Common myeloid progenitor, CD34-positive (primary cell): Measurements from ENCODE around the gene PRKACB.
A peak's percentile ranks its signal among the peaks of the same experiment; 100 is the strongest.

ENCODE experiments used
- CTCF ChIA-PET: fragments of 350-600 bp; sonication (Branson Sonifier 250); formaldehyde crosslinking; loops from one replicate; lab custom pipeline; 2021; ENCODE audit warnings: antibody characterized with exemption; lab: Charles Lee
- POLR2A ChIA-PET: fragments of 350-600 bp; sonication (Branson Sonifier 250); formaldehyde crosslinking; loops from one replicate; lab custom pipeline; 2021; ENCODE audit warnings: antibody characterized with exemption; lab: Charles Lee
- DNase-seq, 3 donors: peaks; one replicate each; pipeline versions ENCODE4 v3.0.0 to v3.0.0-alpha.2; 2013
- H3K27ac ChIP-seq, 2 experiments: 1 replicate in 1 of 2; 2 replicates in 1 of 2; pipeline ENCODE4 v1.7.0; 2013; ENCODE audit warnings: inconsistent platforms in 2 of 2, low read length in 2 of 2, mild to moderate bottlenecking in 2 of 2, low read depth in 1 of 2, moderate library complexity in 1 of 2; ENCODE audit not compliant: severe bottlenecking in 2 of 2, insufficient read depth in 1 of 2, poor library complexity in 1 of 2
- H3K27me3 ChIP-seq, 5 experiments: replicated peaks in 2 of 5; 1 replicate in 3 of 5; 2 replicates in 2 of 5; pipeline versions ENCODE4 v1.6.1 to v1.7.0; 2013; ENCODE audit warnings: low read length in 4 of 5, mild to moderate bottlenecking in 2 of 5, moderate library complexity in 2 of 5, inconsistent platforms in 1 of 5; ENCODE audit not compliant: insufficient read depth in 5 of 5, control insufficient read depth in 4 of 5
- H3K36me3 ChIP-seq, 4 experiments: 1 replicate in 2 of 4; 2 replicates in 2 of 4; pipeline versions ENCODE4 v1.6.1 to v1.7.0; 2013; ENCODE audit warnings: low read length in 3 of 4, control low read depth in 1 of 4, mild to moderate bottlenecking in 1 of 4; ENCODE audit not compliant: control insufficient read depth in 4 of 4, insufficient read depth in 4 of 4
- H3K4me1 ChIP-seq, 4 experiments: 1 replicate in 3 of 4; 2 replicates in 1 of 4; pipeline versions ENCODE4 v1.6.1 to v1.7.1; 2013; ENCODE audit warnings: low read length in 3 of 4, mild to moderate bottlenecking in 3 of 4, control low read depth in 1 of 4, inconsistent platforms in 1 of 4, moderate library complexity in 1 of 4; ENCODE audit not compliant: control insufficient read depth in 4 of 4, insufficient read depth in 4 of 4; ENCODE audit errors: control extremely low read depth in 1 of 4
- H3K4me3 ChIP-seq, 7 experiments: 1 replicate in 4 of 7; 2 replicates in 3 of 7; pipeline versions ENCODE4 v1.5.1 to v1.7.0; 2013; ENCODE audit warnings: mild to moderate bottlenecking in 7 of 7, low read length in 6 of 7, moderate library complexity in 6 of 7, inconsistent platforms in 2 of 7, low read depth in 2 of 7, control low read depth in 1 of 7; ENCODE audit not compliant: insufficient read depth in 4 of 7, control insufficient read depth in 1 of 7; ENCODE audit errors: extremely low read depth in 1 of 7
- H3K9me3 ChIP-seq, 5 experiments: 1 replicate in 4 of 5; 2 replicates in 1 of 5; pipeline versions ENCODE4 v1.6.1 to v1.7.1; 2013; ENCODE audit warnings: low read length in 4 of 5, mild to moderate bottlenecking in 2 of 5, inconsistent platforms in 1 of 5, low read depth in 1 of 5, moderate library complexity in 1 of 5; ENCODE audit not compliant: control insufficient read depth in 4 of 5, insufficient read depth in 2 of 5; ENCODE audit errors: control extremely low read depth in 1 of 5
- WGBS: methylation state at CpG from one replicate; pipeline ENCODE4 v1.1.5; 2013; ENCODE audit not compliant: insufficient coverage; 5-methylcytosine and 5-hydroxymethylcytosine counted together

The PRKACB gene

DNA sequence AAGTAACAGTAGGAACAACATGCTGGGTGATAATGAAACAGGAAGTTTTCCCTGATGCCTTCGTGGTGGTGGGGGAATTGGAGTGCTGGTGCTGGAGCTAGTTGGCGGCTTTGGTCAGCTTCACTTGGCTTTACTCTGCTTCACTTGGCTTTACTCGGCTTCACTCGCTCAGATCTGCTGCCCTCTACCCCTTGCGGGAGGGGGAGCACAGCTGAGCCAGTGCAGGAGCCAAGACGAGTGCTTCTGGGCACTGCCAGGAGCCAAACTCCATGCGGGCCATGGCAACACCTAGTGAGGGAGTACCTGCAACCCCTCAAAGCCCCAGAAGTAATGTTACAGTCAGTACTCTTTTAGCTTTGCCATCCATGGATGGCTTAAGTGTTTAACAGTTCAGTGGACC, 10.6 kb upstream of the PRKACB start:
- no peaks in the 10 kb centered on the region for H3K9me3 ChIP-seq
- H3K27me3 ChIP-seq = no peaks in the 10 kb centered on the region
- no peak overlapping the region for H3K4me3 ChIP-seq
- H3K27ac ChIP-seq = no peak overlapping the region
- WGBS = 100% methylated on average over 4 of the region's 7 CpGs
- no peaks in the 10 kb centered on the region for H3K4me1 ChIP-seq
- DNase-seq = no peak
- no peaks in the 10 kb centered on the region for H3K36me3 ChIP-seq
- ChIA-PET POLR2A (no interaction called here), CTCF (interaction anchor here (0.8 to 1.1 kb wide), 3 partner anchors 11 to 300 kb away, joined by 3 to 4 read pairs (median 3); partner anchors contain the start of gene PRKACB)

DNA sequence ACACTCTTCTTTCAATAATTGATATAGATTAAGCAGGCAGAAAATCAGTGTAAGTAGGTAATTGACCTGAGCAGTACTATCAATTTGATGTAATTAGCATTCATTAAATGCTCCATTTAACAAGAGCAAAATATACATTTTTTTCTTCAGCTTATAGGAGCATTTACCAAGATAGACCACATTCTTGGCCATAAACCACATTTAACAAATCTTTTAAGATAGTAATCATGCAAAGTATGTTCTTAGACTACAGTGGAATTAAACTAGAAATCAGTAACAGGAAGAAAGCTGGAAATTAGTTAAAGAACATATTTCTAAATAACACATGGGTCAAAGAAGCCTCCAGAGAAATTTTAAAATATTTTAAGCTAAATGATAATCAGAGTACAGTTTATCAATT, 8.7 kb upstream of the PRKACB start:
- no peak overlapping the region for H3K27ac ChIP-seq
- no peaks in the 10 kb centered on the region for H3K36me3 ChIP-seq
- no peaks in the 10 kb centered on the region for H3K27me3 ChIP-seq
- POLR2A ChIA-PET = no interaction called here
- H3K9me3 ChIP-seq = peaks cover 0 to 4% (median 3%) of the 10 kb centered on the region in 5 experiments
- DNase-seq = no peak
- no peaks in the 10 kb centered on the region for H3K4me1 ChIP-seq
- no peak overlapping the region for H3K4me3 ChIP-seq
- CTCF ChIA-PET = interaction anchor here (0.7 to 1.5 kb wide), 2 partner anchors 13 to 298 kb away, joined by 3 read pairs; no protein-coding TSS in a partner anchor

DNA sequence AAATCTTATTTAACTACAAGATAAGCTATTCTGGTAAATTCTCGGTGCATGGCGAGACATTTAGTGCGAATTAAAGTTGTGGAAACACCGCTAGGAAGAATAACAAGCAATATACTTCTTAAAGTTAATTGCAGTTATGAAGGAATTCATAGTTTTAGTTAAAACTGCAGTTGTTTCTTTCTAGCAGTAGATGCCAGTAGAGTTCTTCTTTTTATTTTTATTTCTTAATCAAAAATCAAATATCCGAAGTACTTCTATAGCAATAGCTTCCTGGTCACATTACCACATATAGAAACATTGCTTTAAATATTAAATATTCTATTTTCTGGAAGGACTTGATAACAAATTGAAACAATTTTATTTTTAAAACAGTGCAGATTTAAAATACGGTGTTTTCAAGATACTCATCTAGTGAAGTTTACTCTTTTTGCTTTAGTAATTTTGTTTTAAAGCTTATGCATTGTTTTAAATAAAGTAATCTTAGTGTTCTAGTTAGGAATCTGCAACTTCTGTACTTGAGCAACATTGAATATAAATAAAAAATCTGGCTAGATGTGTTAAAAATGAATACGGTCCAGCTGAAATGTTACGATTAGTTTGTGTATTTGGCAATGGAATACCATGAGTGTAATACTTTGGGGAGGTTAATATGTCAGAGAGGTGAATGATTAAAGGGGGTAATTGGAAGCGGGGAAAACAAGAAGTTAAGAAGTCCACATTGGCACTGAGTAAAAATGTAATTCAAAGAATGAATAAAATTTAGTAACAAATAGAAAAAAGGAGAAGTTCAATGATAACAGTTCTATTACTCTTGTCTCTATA, 2.7 kb upstream of the PRKACB start:
- ChIA-PET CTCF (interaction anchor here (0.7 to 13.6 kb wide), 21 partner anchors 9 to 794 kb away, joined by 3 to 156 read pairs (median 4); no protein-coding TSS in a partner anchor), POLR2A (no interaction called here)
- no peak overlapping the region for H3K27ac ChIP-seq
- H3K27me3 ChIP-seq = no peaks in the 10 kb centered on the region
- peak; percentile 47 to 59 (median 58) for DNase-seq
- WGBS = 86% methylated on average over 2 of the region's 9 CpGs
- peak overlapping the region in 1 of 7 experiments; percentile 24 for H3K4me3 ChIP-seq
- no peaks in the 10 kb centered on the region for H3K36me3 ChIP-seq
- H3K9me3 ChIP-seq = peaks cover 0 to 4% (median 3%) of the 10 kb centered on the region in 5 experiments
- H3K4me1 ChIP-seq = peaks cover 7 to 27% (median 22%) of the 10 kb centered on the region in 4 experiments

GRCh38 chr1:84145068-84145467, 997 bp downstream of the PRKACB start:
- WGBS = no CpG with 5 or more reads among the region's 2 CpGs
- H3K9me3 ChIP-seq = no peaks in the 10 kb centered on the region
- CTCF ChIA-PET = interaction anchor here (0.5 to 13.6 kb wide), 16 partner anchors 20 to 627 kb away, joined by 3 to 156 read pairs (median 6); no protein-coding TSS in a partner anchor
- POLR2A ChIA-PET = interaction anchor here (0.6 to 2.1 kb wide), 6 partner anchors 36 to 635 kb away, joined by 3 to 7 read pairs (median 4); partner anchors contain the start of genes GNG5 and SPATA1
- H3K4me3 ChIP-seq = peak overlapping the region in 6 of 7 experiments; percentile 64 to 99 (median 80)
- no peaks in the 10 kb centered on the region for H3K27me3 ChIP-seq
- peaks cover 12 to 54% (median 42%) of the 10 kb centered on the region in 4 experiments for H3K4me1 ChIP-seq
- H3K27ac ChIP-seq = peak overlapping the region; percentile 97
- H3K36me3 ChIP-seq = peaks cover 0 to 2% (median 0%) of the 10 kb centered on the region in 4 experiments
- peak; percentile 57 to 85 (median 81) for DNase-seq

- no CpG with 5 or more reads among the region's 4 CpGs for WGBS
- ChIA-PET POLR2A (no interaction called here), CTCF (interaction anchor here (1.5 to 13.6 kb wide), 3 partner anchors 24 to 288 kb away, joined by 5 to 156 read pairs (median 5); no protein-coding TSS in a partner anchor)
- H3K27me3 ChIP-seq = no peaks in the 10 kb centered on the region
- peak overlapping the region; percentile 97 for H3K27ac ChIP-seq
- H3K4me1 ChIP-seq = peaks cover 12 to 58% (median 41%) of the 10 kb centered on the region in 4 experiments
- no peaks in the 10 kb centered on the region for H3K9me3 ChIP-seq
- DNase-seq = peak in 2 of 3 donors; percentile 37 to 56
- peaks cover under 1 to 7% (median 4%) of the 10 kb centered on the region in 4 experiments for H3K36me3 ChIP-seq
- peak overlapping the region in 6 of 7 experiments; percentile 64 to 99 (median 80) for H3K4me3 ChIP-seq
Measured at GRCh38 chr1:84146411-84147032, 2.5 kb downstream of the PRKACB start.

DNA sequence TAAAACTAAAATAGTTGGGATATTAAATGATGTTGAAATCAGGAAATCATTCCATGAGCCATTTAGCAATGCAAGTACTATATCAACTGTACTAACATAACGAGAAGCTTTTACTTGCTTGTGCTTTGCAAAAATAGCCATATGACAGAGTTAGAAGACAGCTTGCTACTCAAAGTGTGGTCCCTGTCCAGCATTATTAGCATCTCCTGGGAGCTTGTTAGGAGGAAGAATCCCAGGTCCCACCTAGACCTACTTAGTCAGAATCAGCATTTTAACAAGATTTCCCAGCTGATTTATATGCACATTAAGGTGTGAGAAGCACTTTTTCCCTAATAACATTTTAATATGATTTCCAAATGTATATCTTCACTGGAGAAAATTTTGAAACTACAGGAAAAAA, 4.7 kb downstream of the PRKACB start:
- no peaks in the 10 kb centered on the region for H3K9me3 ChIP-seq
- H3K27ac ChIP-seq = peak overlapping the region in 1 of 2 experiments; percentile 27
- DNase-seq = no peak
- WGBS = no CpG with 5 or more reads among the region's 1 CpG
- CTCF ChIA-PET = interaction anchor here (0.9 to 13.6 kb wide), 4 partner anchors 13 to 285 kb away, joined by 3 to 156 read pairs (median 3); no protein-coding TSS in a partner anchor
- H3K4me3 ChIP-seq = peak overlapping the region in 4 of 7 experiments; percentile 13 to 85 (median 54)
- H3K27me3 ChIP-seq = no peaks in the 10 kb centered on the region
- H3K36me3 ChIP-seq = peaks cover 3 to 12% (median 5%) of the 10 kb centered on the region in 4 experiments
- H3K4me1 ChIP-seq = peaks cover 15 to 55% (median 31%) of the 10 kb centered on the region in 4 experiments
- POLR2A ChIA-PET = interaction anchor here (0.5 kb wide), 1 partner anchor 19 kb away, joined by 3 read pairs; no protein-coding TSS in a partner anchor
